Parathyroid adenoma (tissue), 2 donors: ENCODE measurements around the gene TIGAR.

Experiments
- H2AFZ ChIP-seq: fragments of 300-600 bp; sonication (generic); one replicate; pipeline ENCODE4 v1.7.0; 2017; ENCODE audit warnings: antibody characterized with exemption, mild to moderate bottlenecking
- H3K27ac ChIP-seq: fragments of 300-600 bp; sonication (generic); one replicate; pipeline ENCODE4 v1.7.0; 2017
- H3K27me3 ChIP-seq: fragments of 300-600 bp; sonication (generic); one replicate; pipeline ENCODE4 v1.7.0; 2017; ENCODE audit warnings: low read length; ENCODE audit not compliant: control insufficient read depth, insufficient read depth
- H3K36me3 ChIP-seq: fragments of 300-600 bp; sonication (generic); one replicate; pipeline ENCODE4 v1.7.0; 2017; ENCODE audit warnings: low read length; ENCODE audit not compliant: control insufficient read depth, insufficient read depth
- H3K4me1 ChIP-seq: fragments of 300-600 bp; sonication (generic); one replicate; pipeline ENCODE4 v1.7.0; 2017; ENCODE audit warnings: control low read depth
- H3K4me2 ChIP-seq: fragments of 300-600 bp; sonication (generic); one replicate; pipeline ENCODE4 v1.7.0; 2017; ENCODE audit warnings: low read length
- H3K4me3 ChIP-seq: fragments of 300-600 bp; sonication (generic); one replicate; pipeline ENCODE4 v1.7.0; 2017; ENCODE audit warnings: low read depth, low read length
- H3K79me2 ChIP-seq: fragments of 300-600 bp; sonication (generic); one replicate; pipeline ENCODE4 v1.7.0; 2017; ENCODE audit warnings: control low read depth
- H3K9ac ChIP-seq: fragments of 300-600 bp; sonication (generic); one replicate; pipeline ENCODE4 v1.7.0; 2017; ENCODE audit warnings: mild to moderate bottlenecking
- H3K9me3 ChIP-seq: fragments of 300-600 bp; sonication (generic); one replicate; pipeline ENCODE4 v1.7.0; 2017; ENCODE audit warnings: low read length; ENCODE audit not compliant: control insufficient read depth
- TF ChIP-seq, protein P1 (sequence below): fragments of 300-600 bp; sonication (generic); IDR thresholded peaks from one replicate; pipeline ENCODE4 v1.7.0; 2017; ENCODE audit warnings: antibody characterized with exemption, mild to moderate bottlenecking
- donor health status: primary hyperparathyroidism.

The TIGAR gene

DNA sequence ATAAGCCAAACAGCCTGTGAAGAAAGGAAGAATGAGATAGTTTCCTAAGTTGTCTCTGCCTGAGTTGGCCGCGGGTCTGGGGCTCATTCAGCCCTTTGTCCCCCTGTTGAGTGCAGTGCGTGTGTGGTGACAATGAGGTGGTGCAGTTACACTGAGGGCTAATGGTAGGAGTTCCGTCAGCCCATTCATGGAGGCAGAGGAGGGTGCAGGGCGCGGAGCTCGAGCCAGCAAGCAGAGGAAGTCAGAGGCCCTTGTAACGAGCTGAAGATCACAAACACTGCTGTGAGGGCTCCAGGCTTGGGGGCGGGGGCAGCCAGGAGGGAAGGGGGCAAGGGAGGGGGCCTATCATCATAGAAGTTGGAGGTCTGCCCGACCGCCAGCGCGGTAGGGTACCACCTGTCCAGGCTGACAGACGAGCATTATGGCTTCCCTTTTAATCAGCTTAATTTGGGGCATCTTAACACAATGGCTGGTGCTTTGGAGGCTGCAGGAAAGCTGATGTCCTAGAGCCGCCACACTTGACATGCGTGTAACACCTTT is 27.0 kb upstream of the TIGAR start:
- no peak overlapping the region for H3K4me2 ChIP-seq
- H3K36me3 ChIP-seq = no peaks in the 10 kb centered on the region
- no peaks in the 10 kb centered on the region for H3K27me3 ChIP-seq
- peaks cover 18% of the 10 kb centered on the region for H3K4me1 ChIP-seq
- no peak overlapping the region for H2AFZ ChIP-seq
- H3K27ac ChIP-seq = no peak overlapping the region
- H3K4me3 ChIP-seq = no peak overlapping the region
- no peaks in the 10 kb centered on the region for H3K9me3 ChIP-seq
- peaks cover 35% of the 10 kb centered on the region for H3K79me2 ChIP-seq
- H3K9ac ChIP-seq = no peak overlapping the region
- TF ChIP-seq, protein P1, sequence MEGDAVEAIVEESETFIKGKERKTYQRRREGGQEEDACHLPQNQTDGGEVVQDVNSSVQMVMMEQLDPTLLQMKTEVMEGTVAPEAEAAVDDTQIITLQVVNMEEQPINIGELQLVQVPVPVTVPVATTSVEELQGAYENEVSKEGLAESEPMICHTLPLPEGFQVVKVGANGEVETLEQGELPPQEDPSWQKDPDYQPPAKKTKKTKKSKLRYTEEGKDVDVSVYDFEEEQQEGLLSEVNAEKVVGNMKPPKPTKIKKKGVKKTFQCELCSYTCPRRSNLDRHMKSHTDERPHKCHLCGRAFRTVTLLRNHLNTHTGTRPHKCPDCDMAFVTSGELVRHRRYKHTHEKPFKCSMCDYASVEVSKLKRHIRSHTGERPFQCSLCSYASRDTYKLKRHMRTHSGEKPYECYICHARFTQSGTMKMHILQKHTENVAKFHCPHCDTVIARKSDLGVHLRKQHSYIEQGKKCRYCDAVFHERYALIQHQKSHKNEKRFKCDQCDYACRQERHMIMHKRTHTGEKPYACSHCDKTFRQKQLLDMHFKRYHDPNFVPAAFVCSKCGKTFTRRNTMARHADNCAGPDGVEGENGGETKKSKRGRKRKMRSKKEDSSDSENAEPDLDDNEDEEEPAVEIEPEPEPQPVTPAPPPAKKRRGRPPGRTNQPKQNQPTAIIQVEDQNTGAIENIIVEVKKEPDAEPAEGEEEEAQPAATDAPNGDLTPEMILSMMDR = no peak

DNA sequence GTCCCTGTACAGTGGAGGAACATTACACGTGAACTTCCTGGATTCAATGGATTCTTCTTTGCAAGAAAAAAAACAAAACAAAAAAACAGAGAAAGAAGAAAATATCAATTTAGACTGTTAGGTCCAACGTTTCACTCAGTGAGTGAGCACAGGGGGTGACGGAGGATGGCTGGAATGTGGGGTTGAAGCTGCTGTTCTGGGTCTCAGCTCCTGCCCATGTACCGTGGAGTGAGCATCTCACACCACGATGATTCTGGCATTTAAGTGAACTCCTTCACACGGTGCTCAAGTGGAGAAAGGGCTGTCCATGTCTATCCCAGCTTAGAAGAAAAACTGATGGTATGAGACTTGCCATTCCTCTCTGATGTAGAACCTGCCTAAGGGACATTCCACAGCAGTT is 24.3 kb upstream of the TIGAR start:
- Histone ChIP-seq H3K9ac (no peak overlapping the region), H3K27me3 (no peaks in the 10 kb centered on the region), H2AFZ (no peak overlapping the region), H3K27ac (no peak overlapping the region), H3K79me2 (peaks cover 30% of the 10 kb centered on the region), H3K4me1 (peaks cover 2% of the 10 kb centered on the region), H3K36me3 (no peaks in the 10 kb centered on the region), H3K4me2 (no peak overlapping the region), H3K4me3 (no peak overlapping the region), H3K9me3 (no peaks in the 10 kb centered on the region)
- TF ChIP-seq, protein P1 = no peak

DNA sequence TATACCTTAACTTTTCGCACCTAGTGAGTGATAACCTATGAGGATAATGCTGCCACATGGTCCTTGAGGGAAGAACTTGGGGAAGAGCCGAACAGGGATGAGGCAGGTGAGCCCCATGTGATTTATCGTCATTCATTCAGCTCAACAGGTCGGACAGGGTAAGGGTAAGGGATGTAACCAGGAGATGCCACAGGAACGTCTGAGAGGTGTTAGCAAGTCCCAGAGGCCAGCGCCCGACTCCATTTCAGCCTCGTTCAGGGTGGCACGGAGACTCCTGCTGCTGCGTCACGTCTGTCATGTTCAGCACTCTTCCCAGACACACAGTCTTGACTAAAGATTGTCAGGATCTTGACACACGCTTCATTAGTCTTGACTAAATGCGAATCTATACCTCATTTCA is 23.4 kb upstream of the TIGAR start:
- Histone ChIP-seq H3K9me3 (no peaks in the 10 kb centered on the region), H3K4me3 (no peak overlapping the region), H3K79me2 (peaks cover 29% of the 10 kb centered on the region), H3K27ac (no peak overlapping the region), H3K9ac (no peak overlapping the region), H2AFZ (no peak overlapping the region), H3K36me3 (no peaks in the 10 kb centered on the region), H3K4me2 (no peak overlapping the region), H3K4me1 (peaks cover 2% of the 10 kb centered on the region), H3K27me3 (no peaks in the 10 kb centered on the region)
- TF ChIP-seq, protein P1 = no peak

DNA sequence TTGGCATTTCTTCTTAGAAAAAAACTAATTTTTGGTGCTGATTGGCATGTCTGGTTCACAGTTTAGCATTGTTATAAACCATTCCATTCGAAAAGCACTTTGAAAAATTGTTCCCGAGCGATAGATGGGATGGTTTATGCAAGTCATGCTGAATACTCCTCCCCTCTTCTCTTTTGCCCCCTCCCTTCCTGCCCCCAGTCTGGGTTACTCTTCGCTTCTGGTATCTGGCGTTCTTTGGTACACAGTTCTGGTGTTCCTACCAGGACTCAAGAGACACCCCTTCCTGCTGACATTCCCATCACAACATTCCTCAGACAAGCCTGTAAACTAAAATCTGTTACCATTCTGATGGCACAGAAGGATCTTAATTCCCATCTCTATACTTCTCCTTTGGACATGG is 20.1 kb upstream of the TIGAR start:
- H3K9me3 ChIP-seq = no peaks in the 10 kb centered on the region
- H3K27me3 ChIP-seq = no peaks in the 10 kb centered on the region
- H3K4me1 ChIP-seq = no peaks in the 10 kb centered on the region
- no peak overlapping the region for H2AFZ ChIP-seq
- TF ChIP-seq, protein P1 = no peak
- no peak overlapping the region for H3K9ac ChIP-seq
- H3K79me2 ChIP-seq = peaks cover 7% of the 10 kb centered on the region
- H3K4me3 ChIP-seq = no peak overlapping the region
- no peak overlapping the region for H3K27ac ChIP-seq
- H3K4me2 ChIP-seq = no peak overlapping the region
- H3K36me3 ChIP-seq = no peaks in the 10 kb centered on the region

DNA sequence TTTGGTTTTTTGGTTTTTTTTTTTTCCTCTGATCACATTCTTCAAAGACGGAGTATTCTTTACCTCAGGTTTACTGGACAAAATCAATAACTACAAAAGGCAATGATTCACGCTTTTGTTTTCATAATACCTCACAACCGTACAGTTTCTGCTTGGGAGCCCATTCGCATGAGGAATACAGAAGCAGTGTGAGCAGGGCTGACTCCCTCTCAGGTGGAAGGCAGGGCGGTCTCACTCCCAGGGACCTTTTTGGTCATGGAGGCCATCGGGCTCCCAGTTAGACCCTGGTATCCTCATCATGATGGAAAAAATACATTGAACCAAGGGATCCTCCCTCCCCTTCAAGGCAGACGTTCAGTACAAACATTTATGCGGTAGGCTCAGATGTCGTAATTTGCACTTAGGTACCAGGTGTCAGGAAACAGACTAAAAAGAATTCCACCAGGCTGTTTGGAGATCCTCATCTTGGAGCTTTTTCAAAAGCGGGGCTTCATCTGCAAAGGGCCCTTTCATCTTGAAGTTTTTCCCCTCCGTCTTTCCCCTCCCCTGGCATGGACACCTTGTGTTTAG is 19.0 kb upstream of the TIGAR start:
- no peak overlapping the region for H2AFZ ChIP-seq
- H3K27me3 ChIP-seq = no peaks in the 10 kb centered on the region
- H3K4me3 ChIP-seq = no peak overlapping the region
- H3K9me3 ChIP-seq = no peaks in the 10 kb centered on the region
- TF ChIP-seq, protein P1 = no peak
- peaks cover 2% of the 10 kb centered on the region for H3K79me2 ChIP-seq
- no peaks in the 10 kb centered on the region for H3K36me3 ChIP-seq
- H3K4me1 ChIP-seq = no peaks in the 10 kb centered on the region
- H3K9ac ChIP-seq = no peak overlapping the region
- H3K27ac ChIP-seq = no peak overlapping the region
- no peak overlapping the region for H3K4me2 ChIP-seq
